Suprapubic skin (tissue), 4 donors: ENCODE results near the gene CSMD2. TPM values are rescaled to one million over a fixed set of nuclear protein-coding genes. Genes with fewer than 3 reads are reported as not detected.

Experiments used
- DNase-seq, 2 donors: peaks; one replicate each; pipeline ENCODE4 v3.0.0-alpha.2; 2019; ENCODE audit warnings: low spot score in 2 of 2
- H3K27ac ChIP-seq: fragments of 200-600 bp; sonication (generic); one replicate; pipeline ENCODE4 v1.5.1; 2019
- H3K27me3 ChIP-seq: fragments of 200-600 bp; sonication (generic); one replicate; pipeline ENCODE4 v1.5.1; 2019
- H3K36me3 ChIP-seq: fragments of 200-600 bp; sonication (generic); one replicate; pipeline ENCODE4 v1.5.1; 2019
- H3K4me1 ChIP-seq: fragments of 200-600 bp; sonication (generic); one replicate; pipeline ENCODE4 v1.5.1; 2019
- H3K4me3 ChIP-seq: fragments of 200-600 bp; sonication (generic); one replicate; pipeline ENCODE4 v1.5.1; 2019; ENCODE audit warnings: mild to moderate bottlenecking
- H3K9me3 ChIP-seq: fragments of 200-600 bp; sonication (generic); one replicate; pipeline ENCODE4 v1.5.1; 2019
- EP300 ChIP-seq: sonication (generic); formaldehyde crosslinking; IDR thresholded peaks from one replicate; pipeline ENCODE4 v1.6.1; 2017; ENCODE audit warnings: antibody characterized with exemption
- POLR2A ChIP-seq, 2 donors: fragments of 450-650 bp; IDR thresholded peaks; one replicate each; pipeline ENCODE4 v1.6.1; 2017; ENCODE audit warnings: antibody characterized with exemption in 2 of 2, mild to moderate bottlenecking in 2 of 2, moderate library complexity in 2 of 2
- POLR2AphosphoS5 ChIP-seq, 3 donors: sonication (generic); formaldehyde crosslinking; IDR thresholded peaks; one replicate each; pipeline ENCODE4 v1.6.1; 2017; ENCODE audit warnings: antibody characterized with exemption in 3 of 3
- WGBS: methylation state at CpG from one replicate; pipeline ENCODE4 v1.1.5; 2018; 5-methylcytosine and 5-hydroxymethylcytosine counted together
- total RNA-seq, 4 donors: library from RNA; depleted of rRNA; stranded (reverse); fragments of >200 nt; gene quantifications; one replicate each; pipeline ENCODE4 v1.1.0, GENCODE V29; 2016
- TF ChIP-seq, protein P1 (sequence below), 2 donors: fragments of 200-600 bp in 1 of 2; fragments of 450-650 bp in 1 of 2; sonication (generic) in 1 of 2; IDR thresholded peaks; one replicate each; pipeline ENCODE4 v1.5.1; 2016 to 2019; ENCODE audit warnings: antibody characterized with exemption in 2 of 2, mild to moderate bottlenecking in 1 of 2, moderate library complexity in 1 of 2

Gene CSMD2
- total RNA-seq, 4 donors from 2014 or later: 0.08 to 0.55 (median 0.13) TPM

GRCh38 chr1:33716976-33717688 is 447.9 kb downstream of the CSMD2 start:
- DNase-seq: peak in 1 of 2 donors; percentile 49
- Histone ChIP-seq H3K4me1 (no peaks in the 10 kb centered on the region), H3K27ac (no peak overlapping the region), H3K27me3 (peaks cover 11% of the 10 kb centered on the region), H3K4me3 (no peak overlapping the region), H3K36me3 (no peaks in the 10 kb centered on the region), H3K9me3 (no peaks in the 10 kb centered on the region)
- TF ChIP-seq POLR2AphosphoS5 (IDR thresholded peaks at IDR 0.05) (no peak), POLR2A (IDR thresholded peaks at IDR 0.05) (no peak), EP300 (no peak)
- TF ChIP-seq, protein P1, sequence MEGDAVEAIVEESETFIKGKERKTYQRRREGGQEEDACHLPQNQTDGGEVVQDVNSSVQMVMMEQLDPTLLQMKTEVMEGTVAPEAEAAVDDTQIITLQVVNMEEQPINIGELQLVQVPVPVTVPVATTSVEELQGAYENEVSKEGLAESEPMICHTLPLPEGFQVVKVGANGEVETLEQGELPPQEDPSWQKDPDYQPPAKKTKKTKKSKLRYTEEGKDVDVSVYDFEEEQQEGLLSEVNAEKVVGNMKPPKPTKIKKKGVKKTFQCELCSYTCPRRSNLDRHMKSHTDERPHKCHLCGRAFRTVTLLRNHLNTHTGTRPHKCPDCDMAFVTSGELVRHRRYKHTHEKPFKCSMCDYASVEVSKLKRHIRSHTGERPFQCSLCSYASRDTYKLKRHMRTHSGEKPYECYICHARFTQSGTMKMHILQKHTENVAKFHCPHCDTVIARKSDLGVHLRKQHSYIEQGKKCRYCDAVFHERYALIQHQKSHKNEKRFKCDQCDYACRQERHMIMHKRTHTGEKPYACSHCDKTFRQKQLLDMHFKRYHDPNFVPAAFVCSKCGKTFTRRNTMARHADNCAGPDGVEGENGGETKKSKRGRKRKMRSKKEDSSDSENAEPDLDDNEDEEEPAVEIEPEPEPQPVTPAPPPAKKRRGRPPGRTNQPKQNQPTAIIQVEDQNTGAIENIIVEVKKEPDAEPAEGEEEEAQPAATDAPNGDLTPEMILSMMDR (IDR thresholded peaks at IDR 0.05): no peak
- WGBS: 80% methylated on average over 3 of the region's 3 CpGs

DNA sequence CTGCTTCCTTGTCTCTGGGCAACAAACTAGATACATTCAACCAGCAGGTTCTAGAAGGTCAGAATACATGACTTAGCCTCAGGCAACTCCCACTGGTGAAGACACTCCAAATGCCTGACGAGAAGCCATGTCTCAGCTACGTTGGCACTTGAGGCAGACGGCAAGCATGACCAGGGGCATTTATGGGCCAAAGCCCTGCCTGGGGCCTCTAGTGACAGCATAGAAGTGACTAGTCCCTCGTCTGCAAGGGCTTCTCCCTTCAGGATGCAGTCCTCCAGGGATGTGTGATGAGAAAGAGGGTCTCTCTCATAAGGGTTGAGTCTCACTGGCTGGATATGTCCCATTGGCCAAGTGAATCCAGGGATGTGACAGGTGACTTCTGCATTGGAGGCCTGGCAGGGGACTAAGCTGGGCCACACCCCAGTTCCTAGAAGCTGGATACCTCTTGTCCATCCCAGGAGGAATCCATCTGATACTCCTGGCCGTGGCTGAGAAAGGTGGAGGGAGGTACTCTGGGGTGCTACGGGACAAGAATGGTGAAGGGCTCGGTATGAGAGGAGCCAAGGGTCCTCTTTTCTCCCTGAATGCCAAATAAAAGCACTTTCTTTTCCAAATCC is 449.7 kb downstream of the CSMD2 start:
- Histone ChIP-seq H3K4me3 (no peak overlapping the region), H3K27ac (no peak overlapping the region), H3K27me3 (peaks cover 22% of the 10 kb centered on the region), H3K9me3 (no peaks in the 10 kb centered on the region), H3K4me1 (no peaks in the 10 kb centered on the region), H3K36me3 (no peaks in the 10 kb centered on the region)
- 97% methylated on average over 6 of the region's 7 CpGs for whole genome bisulfite sequencing
- TF ChIP-seq, protein P1 (IDR thresholded peaks at IDR 0.05): no peak
- TF ChIP-seq POLR2AphosphoS5 (IDR thresholded peaks at IDR 0.05) (no peak), POLR2A (IDR thresholded peaks at IDR 0.05) (no peak), EP300 (no peak)
- DNase-seq: no peak

DNA sequence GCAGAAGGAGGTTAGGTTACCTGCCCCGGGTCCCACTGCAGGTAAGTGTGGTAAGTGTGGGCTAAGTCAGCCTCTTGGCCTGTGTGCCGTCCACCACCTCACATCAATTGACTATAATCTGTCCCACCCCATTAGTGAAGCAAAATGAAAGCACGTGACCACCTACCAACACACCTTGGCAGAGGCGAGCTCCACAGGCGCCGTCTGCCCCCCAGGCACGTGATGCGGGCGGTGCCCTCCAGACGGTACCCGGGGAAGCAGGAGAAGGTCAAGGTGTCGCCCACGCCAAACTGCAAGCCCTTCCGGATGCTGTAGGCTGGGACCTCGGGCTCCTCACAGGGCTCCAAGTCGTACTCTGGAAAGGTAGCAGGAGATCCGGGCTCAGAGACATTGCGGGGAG is 450.6 kb downstream of the CSMD2 start:
- peak in 1 of 2 donors; percentile 53 for DNase-seq
- 96% methylated on average over 10 of the region's 18 CpGs for WGBS
- Histone ChIP-seq H3K27ac (no peak overlapping the region), H3K27me3 (peaks cover 22% of the 10 kb centered on the region), H3K36me3 (no peaks in the 10 kb centered on the region), H3K4me3 (no peak overlapping the region), H3K4me1 (no peaks in the 10 kb centered on the region), H3K9me3 (no peaks in the 10 kb centered on the region)
- TF ChIP-seq POLR2AphosphoS5 (IDR thresholded peaks at IDR 0.05): no peak
- TF ChIP-seq EP300: no peak
- TF ChIP-seq POLR2A (IDR thresholded peaks at IDR 0.05): no peak
- TF ChIP-seq, protein P1 (IDR thresholded peaks at IDR 0.05): no peak

- no peaks in the 10 kb centered on the region for H3K9me3 ChIP-seq
- peaks cover 22% of the 10 kb centered on the region for H3K27me3 ChIP-seq
- TF ChIP-seq, protein P1 (IDR thresholded peaks at IDR 0.05): no peak
- no peak for TF ChIP-seq EP300
- TF ChIP-seq POLR2AphosphoS5 (IDR thresholded peaks at IDR 0.05): no peak
- no peak for TF ChIP-seq POLR2A (IDR thresholded peaks at IDR 0.05)
- DNase-seq: peak in 1 of 2 donors; percentile 40
- H3K27ac ChIP-seq: no peak overlapping the region
- H3K4me1 ChIP-seq: no peaks in the 10 kb centered on the region
- WGBS: 81% methylated on average over 9 of the region's 9 CpGs
- no peak overlapping the region for H3K4me3 ChIP-seq
- no peaks in the 10 kb centered on the region for H3K36me3 ChIP-seq
These were observed 451.8 kb downstream of the CSMD2 start for GRCh38 chr1:33713058-33713877.

- no peak overlapping the region for H3K4me3 ChIP-seq
- no peaks in the 10 kb centered on the region for H3K36me3 ChIP-seq
- no peak for DNase-seq
- WGBS: 60% methylated on average over 6 of the region's 6 CpGs
- H3K9me3 ChIP-seq: no peaks in the 10 kb centered on the region
- H3K4me1 ChIP-seq: no peaks in the 10 kb centered on the region
- no peak overlapping the region for H3K27ac ChIP-seq
- H3K27me3 ChIP-seq: peaks cover 22% of the 10 kb centered on the region
- TF ChIP-seq, protein P1 (IDR thresholded peaks at IDR 0.05): no peak
- no peak for TF ChIP-seq EP300
- TF ChIP-seq POLR2A (IDR thresholded peaks at IDR 0.05): no peak
- no peak for TF ChIP-seq POLR2AphosphoS5 (IDR thresholded peaks at IDR 0.05)
These were observed 452.8 kb downstream of the CSMD2 start for GRCh38 chr1:33712186-33712585.
